ENCODE measurements around the gene ROBO4.

Gene ROBO4

DNA sequence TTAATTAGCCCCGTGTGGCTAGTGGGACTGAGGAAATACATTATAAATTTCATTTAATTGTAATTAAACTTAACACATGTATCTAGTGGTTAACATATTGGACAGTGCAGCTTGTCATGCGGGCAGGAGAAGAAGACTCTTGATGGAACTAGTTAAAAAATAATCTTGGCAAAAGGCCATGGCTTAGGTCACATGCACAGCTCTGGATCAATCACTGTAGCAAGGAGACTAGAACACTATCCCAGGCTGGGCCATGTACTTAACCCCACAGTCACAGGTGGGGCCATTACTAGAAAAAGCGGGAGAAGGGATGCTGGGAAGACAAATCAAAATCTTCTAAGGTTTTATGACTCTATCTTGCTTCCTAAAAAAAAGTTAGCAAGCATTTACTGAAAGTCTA lies 46.9 kb upstream of the ROBO4 start:
- Histone ChIP-seq H3K4me2 (ENCODE audit: low read length) (no peak overlapping the region), H3K4me1 (ENCODE audit: control insufficient read depth, low read length) (no peaks in the 10 kb centered on the region), H3K27ac (ENCODE audit: low read depth, low read length) (no peak overlapping the region), H3K4me3 (ENCODE audit: low read length) (no peak overlapping the region), H3K27me3 (ENCODE audit: control insufficient read depth, low read length) (peaks cover 5% of the 10 kb centered on the region; the same call in 1 of the 2 replicates), H3K79me2 (ENCODE audit: control insufficient read depth, low read length) (no peaks in the 10 kb centered on the region), H3K9me2 (replicated peaks; ENCODE audit: control insufficient read depth, low read length) (no peaks in the 10 kb centered on the region), H3K9me3 (ENCODE audit: control insufficient read depth, insufficient read depth, low read length) (no peaks in the 10 kb centered on the region), H4K20me1 (ENCODE audit: control insufficient read depth, insufficient read depth, low read depth, low read length) (no peaks in the 10 kb centered on the region), H3K36me3 (ENCODE audit: control insufficient read depth, low read length) (no peaks in the 10 kb centered on the region), H3F3A (ENCODE audit: control insufficient read depth, insufficient read depth) (no peaks in the 10 kb centered on the region)
- TF ChIP-seq EZH2phosphoT487 (IDR thresholded peaks at IDR 0.05; ENCODE audit: borderline replicate concordance, low read length) (no peak), CTCF (IDR thresholded peaks at IDR 0.05; ENCODE audit: low read depth, low read length, poor library complexity, severe bottlenecking) (no peak)

GRCh38 chr11:124943741-124944140 lies 46.1 kb upstream of the ROBO4 start:
- Histone ChIP-seq H3K9me3 (ENCODE audit: control insufficient read depth, insufficient read depth, low read length) (no peaks in the 10 kb centered on the region), H3K4me1 (ENCODE audit: control insufficient read depth, low read length) (no peaks in the 10 kb centered on the region), H3K4me3 (ENCODE audit: low read length) (no peak overlapping the region), H3K9me2 (replicated peaks; ENCODE audit: control insufficient read depth, low read length) (no peaks in the 10 kb centered on the region), H3K27me3 (ENCODE audit: control insufficient read depth, low read length) (peaks cover 5% of the 10 kb centered on the region; the same call in 1 of the 2 replicates), H3K27ac (ENCODE audit: low read depth, low read length) (no peak overlapping the region), H3F3A (ENCODE audit: control insufficient read depth, insufficient read depth) (no peaks in the 10 kb centered on the region), H3K79me2 (ENCODE audit: control insufficient read depth, low read length) (no peaks in the 10 kb centered on the region), H3K4me2 (ENCODE audit: low read length) (no peak overlapping the region), H3K36me3 (ENCODE audit: control insufficient read depth, low read length) (no peaks in the 10 kb centered on the region), H4K20me1 (ENCODE audit: control insufficient read depth, insufficient read depth, low read depth, low read length) (no peaks in the 10 kb centered on the region)
- no peak for TF ChIP-seq EZH2phosphoT487 (IDR thresholded peaks at IDR 0.05; ENCODE audit: borderline replicate concordance, low read length)
- no peak for TF ChIP-seq CTCF (IDR thresholded peaks at IDR 0.05; ENCODE audit: low read depth, low read length, poor library complexity, severe bottlenecking)

DNA sequence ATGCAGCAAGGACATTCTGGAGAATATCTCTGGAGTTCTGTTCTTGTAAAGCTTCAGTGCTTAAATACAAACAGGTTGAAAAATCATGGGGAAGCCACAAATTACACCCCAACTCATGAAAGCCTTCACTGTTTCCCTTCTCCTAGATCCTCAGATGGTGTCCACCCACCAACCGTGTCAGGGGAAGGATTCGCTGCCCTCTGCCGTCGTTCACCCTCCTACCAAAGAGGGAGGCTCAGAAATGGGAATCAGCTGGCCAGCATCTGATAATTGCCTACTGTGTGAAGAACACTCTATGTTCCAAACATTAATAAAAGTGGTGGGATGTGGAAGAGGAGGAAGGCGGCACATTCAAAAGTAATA lies 45.6 kb upstream of the ROBO4 start:
- no peak overlapping the region for H3K4me3 ChIP-seq (ENCODE audit: low read length)
- no peaks in the 10 kb centered on the region for H3K4me1 ChIP-seq (ENCODE audit: control insufficient read depth, low read length)
- no peak overlapping the region for H3K4me2 ChIP-seq (ENCODE audit: low read length)
- H3K9me2 ChIP-seq (replicated peaks; ENCODE audit: control insufficient read depth, low read length) = no peaks in the 10 kb centered on the region
- TF ChIP-seq CTCF (IDR thresholded peaks at IDR 0.05; ENCODE audit: low read depth, low read length, poor library complexity, severe bottlenecking) (no peak), EZH2phosphoT487 (IDR thresholded peaks at IDR 0.05; ENCODE audit: borderline replicate concordance, low read length) (no peak)
- H3K27ac ChIP-seq (ENCODE audit: low read depth, low read length) = no peak overlapping the region
- no peaks in the 10 kb centered on the region for H3K36me3 ChIP-seq (ENCODE audit: control insufficient read depth, low read length)
- H4K20me1 ChIP-seq (ENCODE audit: control insufficient read depth, insufficient read depth, low read depth, low read length) = no peaks in the 10 kb centered on the region
- H3K79me2 ChIP-seq (ENCODE audit: control insufficient read depth, low read length) = no peaks in the 10 kb centered on the region
- peaks cover 5% of the 10 kb centered on the region for H3K27me3 ChIP-seq (ENCODE audit: control insufficient read depth, low read length)
- no peaks in the 10 kb centered on the region for H3K9me3 ChIP-seq (ENCODE audit: control insufficient read depth, insufficient read depth, low read length)
- H3F3A ChIP-seq (ENCODE audit: control insufficient read depth, insufficient read depth) = no peaks in the 10 kb centered on the region
